Epithelial cell of proximal tubule (primary cell): Measurements from ENCODE around the gene EDN2. TPM values are rescaled to one million over a fixed set of nuclear protein-coding genes. Genes with fewer than 3 reads are reported as not detected.

Experiments used
- DNase-seq: peaks from one replicate; pipeline ENCODE4 v3.0.0-alpha.2; 2011; ENCODE audit warnings: low read depth
- H3K4me3 ChIP-seq: 2 replicates; pipeline ENCODE4 v1.5.1; 2011; ENCODE audit warnings: low read depth, mild to moderate bottlenecking, low read length
- total RNA-seq: library from RNA; depleted of rRNA; stranded (reverse); fragments of >200 nt; gene quantifications from 2 replicates; pipeline ENCODE4 v1.2.3, GENCODE V29; 2015
- TF ChIP-seq, protein P1 (sequence below): conservative IDR thresholded peaks from 2 replicates; pipeline ENCODE4 v1.5.1; 2012; ENCODE audit warnings: low read depth, mild to moderate bottlenecking, low read length

The EDN2 gene
- total RNA-seq, 1 donor from 2014 or later: 6.3 TPM

DNA sequence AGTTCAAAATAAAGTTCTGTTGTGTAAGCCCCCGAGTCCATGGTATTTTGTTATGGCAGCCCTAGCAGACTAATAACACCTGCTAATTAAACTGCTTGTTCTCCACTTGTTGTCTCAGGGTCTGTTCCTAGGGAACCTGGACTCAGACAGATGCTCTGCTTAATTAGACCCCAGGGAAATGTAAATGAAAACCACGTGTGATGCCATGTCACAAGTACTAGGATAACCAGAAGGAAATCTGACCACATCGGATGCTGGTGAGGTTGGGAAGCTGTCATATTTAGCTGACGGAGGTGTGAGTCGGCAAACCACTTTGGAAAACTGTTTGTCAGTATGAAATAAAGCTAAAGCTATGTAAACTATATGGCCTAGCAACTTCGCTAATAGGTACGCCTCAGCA, 19.6 kb downstream of the EDN2 start:
- TF ChIP-seq, protein P1, sequence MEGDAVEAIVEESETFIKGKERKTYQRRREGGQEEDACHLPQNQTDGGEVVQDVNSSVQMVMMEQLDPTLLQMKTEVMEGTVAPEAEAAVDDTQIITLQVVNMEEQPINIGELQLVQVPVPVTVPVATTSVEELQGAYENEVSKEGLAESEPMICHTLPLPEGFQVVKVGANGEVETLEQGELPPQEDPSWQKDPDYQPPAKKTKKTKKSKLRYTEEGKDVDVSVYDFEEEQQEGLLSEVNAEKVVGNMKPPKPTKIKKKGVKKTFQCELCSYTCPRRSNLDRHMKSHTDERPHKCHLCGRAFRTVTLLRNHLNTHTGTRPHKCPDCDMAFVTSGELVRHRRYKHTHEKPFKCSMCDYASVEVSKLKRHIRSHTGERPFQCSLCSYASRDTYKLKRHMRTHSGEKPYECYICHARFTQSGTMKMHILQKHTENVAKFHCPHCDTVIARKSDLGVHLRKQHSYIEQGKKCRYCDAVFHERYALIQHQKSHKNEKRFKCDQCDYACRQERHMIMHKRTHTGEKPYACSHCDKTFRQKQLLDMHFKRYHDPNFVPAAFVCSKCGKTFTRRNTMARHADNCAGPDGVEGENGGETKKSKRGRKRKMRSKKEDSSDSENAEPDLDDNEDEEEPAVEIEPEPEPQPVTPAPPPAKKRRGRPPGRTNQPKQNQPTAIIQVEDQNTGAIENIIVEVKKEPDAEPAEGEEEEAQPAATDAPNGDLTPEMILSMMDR: no peak
- H3K4me3 ChIP-seq: no peak overlapping the region
- no peak for DNase-seq

DNA sequence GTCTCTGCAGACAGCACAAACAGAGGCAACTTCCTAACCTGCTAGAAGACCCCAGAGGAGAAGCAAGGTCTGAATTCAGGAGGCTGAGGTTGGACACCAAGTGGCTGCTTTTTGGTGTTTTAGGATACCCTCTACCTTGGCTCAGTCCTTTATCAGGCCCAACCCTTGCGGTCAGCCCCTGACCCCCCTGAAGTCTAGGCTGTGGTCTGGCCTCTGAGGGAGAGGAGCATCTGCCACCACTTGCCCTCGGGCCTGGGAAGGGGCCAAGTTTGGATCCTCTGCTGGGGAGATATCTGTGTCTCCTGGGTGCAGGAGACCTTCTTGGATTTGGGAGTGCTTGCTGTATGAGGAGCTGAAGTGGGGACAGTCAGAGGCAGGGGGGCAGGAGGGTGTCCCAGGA, 21.0 kb downstream of the EDN2 start:
- DNase-seq: no peak

DNA sequence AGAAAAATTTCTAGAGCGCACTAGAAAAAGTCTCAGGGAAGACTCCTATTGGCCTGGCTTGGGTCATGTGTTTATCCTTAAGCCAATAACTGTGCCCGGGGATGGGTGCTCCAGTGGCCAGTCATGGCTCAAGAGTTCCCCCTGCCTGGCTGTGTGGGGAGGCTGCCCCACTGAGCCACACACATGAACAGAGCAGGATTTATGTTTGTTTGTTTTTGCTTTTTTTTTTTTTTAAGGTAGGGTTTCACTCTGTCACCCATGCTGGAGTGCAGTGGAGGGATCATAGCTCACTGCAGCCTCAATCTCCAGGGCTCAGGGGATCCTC, 21.8 kb downstream of the EDN2 start:
- no peak for DNase-seq
- no peak overlapping the region for H3K4me3 ChIP-seq
- TF ChIP-seq, protein P1: no peak

More for the DNA sequence above, 21.0 kb downstream of the EDN2 start:
- TF ChIP-seq, protein P1: no peak
- no peak overlapping the region for H3K4me3 ChIP-seq

- TF ChIP-seq, protein P1: no peak
- no peak for DNase-seq
- no peak overlapping the region for H3K4me3 ChIP-seq
These were observed 22.4 kb downstream of the EDN2 start for GRCh38 chr1:41461790-41462679.

- DNase-seq: no peak
- no peak overlapping the region for H3K4me3 ChIP-seq
- TF ChIP-seq, protein P1: no peak
These were observed 27.5 kb downstream of the EDN2 start for GRCh38 chr1:41456847-41457540.

GRCh38 chr1:41455479-41456332, 28.8 kb downstream of the EDN2 start:
- peak; percentile 57 for DNase-seq
- TF ChIP-seq, protein P1: no peak

More at GRCh38 chr1:41455479-41456332, 28.8 kb downstream of the EDN2 start:
- no peak overlapping the region for H3K4me3 ChIP-seq
